GM19452 (cell line): Measurements from ENCODE around the gene PRELP.
"Not testable (repeated sequence)": the region's sequence is repeated elsewhere in the genome, so short reads cannot be mapped to it uniquely, and the experiment has no call there.

Experiments
- ATAC-seq: cut with Tn5 transposase; IDR thresholded peaks from one replicate; pipeline ENCODE4 v1.9.1; 2021; ENCODE audit not compliant: unreplicated experiment

Gene PRELP

GRCh38 chr1:203475012-203475981, at the start of gene PRELP:
PRELP (plus strand) TSS chr1:203475806; CDS start chr1:203483185, 7,379 bp downstream.
- ATAC-seq = no peak

DNA sequence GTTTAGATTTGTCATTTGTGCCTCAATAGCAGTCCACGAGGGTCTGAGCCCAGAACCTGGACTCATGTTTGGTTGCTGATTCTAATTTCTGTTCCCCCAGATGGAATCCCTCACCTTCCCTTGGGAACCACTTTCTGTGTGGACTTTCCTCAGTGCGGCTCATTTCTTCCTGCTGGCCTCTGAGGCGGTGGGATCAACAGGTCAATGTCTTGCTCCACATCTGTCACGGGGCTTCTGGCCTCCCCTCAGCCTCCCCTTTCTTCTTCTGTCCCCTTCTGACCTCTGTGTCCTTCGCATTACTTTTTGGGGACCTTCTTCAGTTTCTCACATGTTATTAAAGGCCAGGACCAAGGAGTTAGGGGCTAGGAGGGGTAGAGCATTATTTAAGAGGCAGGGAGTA, 49.2 kb upstream of the PRELP start:
- ATAC-seq = no peak

GRCh38 chr1:203426870-203427269, 48.7 kb upstream of the PRELP start:
- no peak for ATAC-seq

GRCh38 chr1:203427451-203427850, 48.2 kb upstream of the PRELP start:
- ATAC-seq = no peak

- ATAC-seq = no peak
Measured at GRCh38 chr1:203428981-203429599, 46.5 kb upstream of the PRELP start.

- ATAC-seq = no peak
Measured at GRCh38 chr1:203435615-203436014, 40.0 kb upstream of the PRELP start.

GRCh38 chr1:203437696-203438315, 37.8 kb upstream of the PRELP start:
- no peak for ATAC-seq

GRCh38 chr1:203439131-203439730, 36.4 kb upstream of the PRELP start:
- ATAC-seq = no peak

- no peak for ATAC-seq
Measured at GRCh38 chr1:203440771-203441170, 34.8 kb upstream of the PRELP start.

- ATAC-seq = no peak
Measured at GRCh38 chr1:203441766-203442165, 33.8 kb upstream of the PRELP start.

GRCh38 chr1:203442821-203443220, 32.8 kb upstream of the PRELP start:
- ATAC-seq = no peak

DNA sequence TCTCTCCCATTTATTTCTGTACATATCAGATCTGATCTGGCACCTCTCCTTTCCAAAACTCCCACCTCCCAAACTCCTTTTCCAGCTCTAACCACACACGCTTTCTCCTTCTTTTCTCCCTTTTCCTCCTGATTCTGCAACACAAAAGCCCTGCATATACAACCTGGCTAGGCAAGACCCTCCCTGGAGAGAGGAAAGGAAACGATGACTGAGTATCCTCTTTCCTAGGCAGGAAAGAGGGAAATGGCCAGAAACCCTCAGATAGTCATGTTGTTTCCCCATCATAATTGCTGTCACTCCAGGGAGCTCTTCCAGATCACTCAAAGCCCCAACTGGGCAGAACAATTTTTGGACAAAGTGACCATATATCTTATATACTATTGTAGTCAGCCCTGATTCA, 32.3 kb upstream of the PRELP start:
- ATAC-seq = no peak

- no peak for ATAC-seq
Measured at GRCh38 chr1:203444171-203444576, 31.4 kb upstream of the PRELP start.

DNA sequence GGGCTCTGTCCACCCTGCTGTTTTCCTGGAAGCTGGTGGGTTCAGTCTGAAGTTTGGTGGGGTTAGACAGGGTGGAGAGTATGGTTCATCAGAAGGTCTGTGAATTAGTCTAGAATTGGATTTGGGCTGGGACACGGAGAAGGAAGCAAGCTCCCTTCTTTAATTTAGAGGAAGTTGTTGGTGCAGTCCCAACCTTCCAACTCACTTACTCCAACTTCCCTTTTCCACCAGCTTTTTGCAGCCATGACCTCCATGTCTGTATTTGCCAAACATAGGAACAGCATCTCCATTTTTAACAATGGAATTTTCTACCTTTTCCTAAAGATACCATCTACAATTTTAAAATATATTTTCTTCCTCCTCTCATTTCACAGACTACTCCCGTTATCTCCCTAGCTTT, 28.5 kb upstream of the PRELP start:
- no peak for ATAC-seq

DNA sequence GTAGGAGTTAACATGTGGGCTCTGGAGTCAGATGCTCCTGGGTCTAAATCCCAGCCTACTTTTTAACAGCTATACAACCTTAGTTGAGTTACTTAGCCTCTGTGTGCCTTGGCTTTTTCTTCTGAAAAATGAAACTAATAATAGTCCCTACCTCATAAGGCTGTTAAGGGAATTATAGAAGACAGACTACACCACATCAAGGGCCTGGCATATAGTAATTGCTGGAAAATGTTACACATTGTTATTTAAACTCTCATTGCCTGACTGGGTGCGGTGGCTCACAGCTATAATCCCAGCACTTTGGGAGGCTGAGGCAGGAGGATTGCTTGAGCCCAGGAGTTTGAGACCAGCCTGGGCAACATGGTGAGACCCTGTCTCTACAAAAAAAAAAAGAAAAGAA, 28.0 kb upstream of the PRELP start:
- not testable (repeated sequence) for ATAC-seq

DNA sequence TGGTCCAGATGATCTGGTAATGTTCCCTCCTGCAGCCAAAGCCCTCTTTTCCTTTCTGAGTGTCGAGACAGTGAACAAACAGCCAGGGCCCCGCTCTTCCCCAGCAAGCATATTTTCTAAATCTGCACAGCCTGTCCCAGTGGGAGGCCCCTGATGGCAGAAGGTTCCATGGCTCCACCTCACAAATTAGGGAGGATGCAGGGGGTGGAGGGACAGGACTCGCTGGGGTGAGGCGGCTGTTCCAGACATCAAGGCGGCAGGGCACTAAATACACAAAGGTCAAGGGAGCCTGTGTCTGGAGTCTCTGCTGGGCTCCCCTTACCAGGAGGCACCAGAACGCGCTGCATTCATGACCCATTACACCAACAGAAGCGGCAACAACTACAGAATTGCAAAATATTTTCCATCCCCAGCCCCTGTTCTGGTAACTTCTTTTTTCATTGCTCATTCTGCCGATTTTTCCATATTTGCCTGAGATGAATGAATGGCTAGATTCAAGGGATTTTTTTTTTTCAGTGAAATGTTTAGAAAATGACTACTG, 27.0 kb upstream of the PRELP start:
- no peak for ATAC-seq

DNA sequence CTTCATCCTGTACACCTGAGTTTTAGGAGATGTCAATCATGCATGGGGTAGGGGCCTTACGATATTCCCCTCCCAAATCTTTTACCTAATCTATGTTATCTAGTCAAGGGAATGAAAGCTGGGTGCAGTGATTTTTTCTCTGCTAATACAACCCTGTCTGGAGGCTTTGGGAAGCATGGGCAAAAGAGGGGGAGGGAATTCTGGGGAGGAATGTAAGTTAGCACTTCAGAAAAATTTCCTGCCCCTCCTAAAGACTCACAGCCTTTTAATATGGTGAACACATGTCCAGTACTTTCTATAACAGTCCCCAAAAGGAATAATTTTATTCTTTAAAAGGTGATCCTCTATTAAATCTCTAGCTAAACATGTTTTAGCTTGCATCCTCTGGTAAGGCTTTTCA, 25.6 kb upstream of the PRELP start:
- no peak for ATAC-seq

- ATAC-seq = no peak
Measured at GRCh38 chr1:203450479-203451149, 25.0 kb upstream of the PRELP start.

- no peak for ATAC-seq
Measured at GRCh38 chr1:203451836-203452784, 23.5 kb upstream of the PRELP start.
